HG03103 (cell line): ENCODE results near the gene MMRN2.
"Not testable (repeated sequence)": the region's sequence is repeated elsewhere in the genome, so short reads cannot be mapped to it uniquely, and the experiment has no call there.

Source experiments
- ATAC-seq: cut with Tn5 transposase; IDR thresholded peaks from one replicate; pipeline ENCODE4 v1.9.1; 2021; ENCODE audit warnings: low read depth; ENCODE audit not compliant: unreplicated experiment

Gene MMRN2

GRCh38 chr10:86957471-86958115, at the start of gene MMRN2:
MMRN2 (minus strand) TSS chr10:86957615; CDS start chr10:86957541, 74 bp downstream.
- no peak for ATAC-seq

GRCh38 chr10:87007124-87007523, 49.7 kb upstream of the MMRN2 start:
- ATAC-seq: not testable (repeated sequence)

GRCh38 chr10:87000491-87000890, 43.1 kb upstream of the MMRN2 start:
- no peak for ATAC-seq

GRCh38 chr10:86999802-87000403, 42.5 kb upstream of the MMRN2 start:
- ATAC-seq: not testable (repeated sequence)

- ATAC-seq: no peak
Observed at GRCh38 chr10:86992929-86993328, 35.5 kb upstream of the MMRN2 start.

GRCh38 chr10:86992456-86992855, 35.0 kb upstream of the MMRN2 start:
- ATAC-seq: no peak

- ATAC-seq: not testable (repeated sequence)
Observed at GRCh38 chr10:86991362-86991761, 33.9 kb upstream of the MMRN2 start.

GRCh38 chr10:86988520-86988919, 31.1 kb upstream of the MMRN2 start:
- ATAC-seq: no peak

GRCh38 chr10:86984498-86984897, 27.1 kb upstream of the MMRN2 start:
- ATAC-seq: not testable (repeated sequence)

GRCh38 chr10:86981716-86982115, 24.3 kb upstream of the MMRN2 start:
- ATAC-seq: no peak

GRCh38 chr10:86981020-86981419, 23.6 kb upstream of the MMRN2 start:
- ATAC-seq: not testable (repeated sequence)

- no peak for ATAC-seq
Observed at GRCh38 chr10:86979977-86980448, 22.6 kb upstream of the MMRN2 start.

GRCh38 chr10:86979296-86979818, 21.9 kb upstream of the MMRN2 start:
- ATAC-seq: no peak

- not testable (repeated sequence) for ATAC-seq
Observed at GRCh38 chr10:86978457-86978856, 21.0 kb upstream of the MMRN2 start.

- no peak for ATAC-seq
Observed at GRCh38 chr10:86976362-86977056, 19.1 kb upstream of the MMRN2 start.

- ATAC-seq: no peak
Observed at GRCh38 chr10:86974484-86974883, 17.1 kb upstream of the MMRN2 start.

GRCh38 chr10:86972613-86973380, 15.4 kb upstream of the MMRN2 start:
- no peak for ATAC-seq

GRCh38 chr10:86971232-86971991, 14.0 kb upstream of the MMRN2 start:
- peak; percentile 51 for ATAC-seq

GRCh38 chr10:86970982-86971231, 13.5 kb upstream of the MMRN2 start:
- no peak for ATAC-seq
